Neural progenitor cell (in vitro differentiated cells): Measurements from ENCODE around the gene RASGRP4. TPM values are rescaled to one million over a fixed set of nuclear protein-coding genes. Genes with fewer than 3 reads are reported as not detected.

Experiments
- DNase-seq: peaks from one replicate; pipeline ENCODE4 v3.0.0-alpha.2; 2016; ENCODE audit warnings: low spot score
- H2AFZ ChIP-seq: fragments of 200-600 bp; sonication (generic); replicated peaks from 2 replicates; pipeline ENCODE4 v1.6.1; 2016; ENCODE audit warnings: antibody characterized with exemption
- H3F3A ChIP-seq: fragments of 200-600 bp; sonication (generic); 2 replicates; pipeline ENCODE4 v1.6.1; 2016; ENCODE audit warnings: antibody characterized with exemption, low read depth
- H3K27ac ChIP-seq: fragments of 200-600 bp; sonication (generic); 2 replicates; pipeline ENCODE4 v1.5.1; 2016; ENCODE audit warnings: mild to moderate bottlenecking
- H3K27me3 ChIP-seq: fragments of 200-600 bp; sonication (generic); 2 replicates; pipeline ENCODE4 v1.6.1; 2016; ENCODE audit warnings: mild to moderate bottlenecking, moderate library complexity
- H3K36me3 ChIP-seq: fragments of 200-600 bp; sonication (generic); 2 replicates; pipeline ENCODE4 v1.5.1; 2016
- H3K4me1 ChIP-seq: fragments of 200-600 bp; sonication (generic); 2 replicates; pipeline ENCODE4 v1.6.1; 2016; ENCODE audit warnings: mixed run types
- H3K4me2 ChIP-seq: fragments of 200-600 bp; sonication (generic); 2 replicates; pipeline ENCODE4 v1.6.1; 2016
- H3K4me3 ChIP-seq: fragments of 200-600 bp; sonication (generic); 2 replicates; pipeline ENCODE4 v1.5.1; 2016
- H3K79me2 ChIP-seq: fragments of 200-600 bp; sonication (generic); 2 replicates; pipeline ENCODE4 v1.6.1; 2016; ENCODE audit warnings: low read depth
- H3K9ac ChIP-seq: fragments of 200-600 bp; sonication (generic); 2 replicates; pipeline ENCODE4 v1.6.1; 2016
- H3K9me3 ChIP-seq: fragments of 200-600 bp; sonication (generic); 2 replicates; pipeline ENCODE4 v1.5.1; 2016; ENCODE audit warnings: low read depth
- H4K20me1 ChIP-seq: fragments of 200-600 bp; sonication (generic); 2 replicates; pipeline ENCODE4 v1.6.1; 2016; ENCODE audit warnings: low read depth
- H3K27ac Mint-ChIP-seq: 3 replicates; pipeline ENCODE4 v1.8.0; 2021; ENCODE audit warnings: mixed read lengths
- H3K27me3 Mint-ChIP-seq: 2 replicates; pipeline ENCODE4 v1.8.0; 2022; ENCODE audit warnings: low read depth, mild to moderate bottlenecking, inconsistent platforms, moderate library complexity, mixed read lengths; ENCODE audit not compliant: insufficient read depth
- H3K36me3 Mint-ChIP-seq: 3 replicates; pipeline ENCODE4 v1.8.0; 2021; ENCODE audit warnings: mixed read lengths
- H3K4me1 Mint-ChIP-seq: 3 replicates; pipeline ENCODE4 v1.8.0; 2021; ENCODE audit warnings: mixed read lengths
- H3K4me3 Mint-ChIP-seq: 3 replicates; pipeline ENCODE4 v1.8.0; 2021; ENCODE audit warnings: mild to moderate bottlenecking, moderate library complexity, mixed read lengths
- H3K9me3 Mint-ChIP-seq: 3 replicates; pipeline ENCODE4 v1.8.0; 2020; ENCODE audit warnings: mixed read lengths
- CTCF ChIP-seq: fragments of 200-600 bp; sonication (generic); IDR thresholded peaks from 2 replicates; pipeline ENCODE4 v1.5.1; 2017; ENCODE audit warnings: antibody characterized with exemption, mild to moderate bottlenecking
- EZH2 ChIP-seq: fragments of 200-600 bp; sonication (generic); IDR thresholded peaks from 2 replicates; pipeline ENCODE4 v1.6.1; 2017; ENCODE audit warnings: antibody characterized with exemption, mild to moderate bottlenecking, moderate library complexity
- EZH2phosphoT487 ChIP-seq: fragments of 200-600 bp; sonication (generic); IDR thresholded peaks from 2 replicates; pipeline ENCODE4 v1.6.1; 2017; ENCODE audit warnings: antibody characterized with exemption
- total RNA-seq: library from RNA; depleted of rRNA; stranded (reverse); fragments of >200 nt; gene quantifications from 2 replicates; pipeline ENCODE4 v1.2.3, GENCODE V29; 2015; ENCODE audit warnings: low replicate concordance

RASGRP4 gene
- total RNA-seq, 1 donor from 2014 or later = not detected

GRCh38 chr19:38375748-38376147 is 50.3 kb downstream of the RASGRP4 start:
- Mint-ChIP-seq H3K4me3 (peak overlapping the region; percentile 96), H3K36me3 (peaks cover 8% of the 10 kb centered on the region), H3K27me3 (peaks cover 8% of the 10 kb centered on the region), H3K27ac (no peak overlapping the region), H3K4me1 (peaks cover 22% of the 10 kb centered on the region), H3K9me3 (no peaks in the 10 kb centered on the region)
- Histone ChIP-seq H3K36me3 (no peaks in the 10 kb centered on the region), H3K27ac (no peak overlapping the region), H4K20me1 (peaks cover 20% of the 10 kb centered on the region), H3K4me2 (peak overlapping the region; percentile 99), H3K9ac (peak overlapping the region; percentile 94), H3F3A (peaks cover 7% of the 10 kb centered on the region), H3K79me2 (peaks cover 32% of the 10 kb centered on the region), H3K4me1 (peaks cover 11% of the 10 kb centered on the region), H2AFZ (no peak overlapping the region), H3K4me3 (peak overlapping the region; percentile 98), H3K27me3 (peaks cover 10% of the 10 kb centered on the region), H3K9me3 (no peaks in the 10 kb centered on the region)
- TF ChIP-seq EZH2 (no peak), EZH2phosphoT487 (no peak), CTCF (no peak)
- peak; percentile 1 for DNase-seq

- H3K27me3 Mint-ChIP-seq = peaks cover 7% of the 10 kb centered on the region
- H4K20me1 ChIP-seq = peaks cover 20% of the 10 kb centered on the region
- no peaks in the 10 kb centered on the region for H3K9me3 Mint-ChIP-seq
- H3K4me1 ChIP-seq = peaks cover 11% of the 10 kb centered on the region
- peaks cover 32% of the 10 kb centered on the region for H3K79me2 ChIP-seq
- H3K36me3 ChIP-seq = no peaks in the 10 kb centered on the region
- H3F3A ChIP-seq = peaks cover 7% of the 10 kb centered on the region
- H3K9me3 ChIP-seq = no peaks in the 10 kb centered on the region
- H3K27ac ChIP-seq = no peak overlapping the region
- no peak for DNase-seq
- H3K4me3 ChIP-seq = peak overlapping the region; percentile 98
- peak overlapping the region; percentile 99 for H3K4me2 ChIP-seq
- peak overlapping the region; percentile 93 for H2AFZ ChIP-seq
- peak overlapping the region; percentile 96 for H3K4me3 Mint-ChIP-seq
- H3K4me1 Mint-ChIP-seq = peaks cover 22% of the 10 kb centered on the region
- peak overlapping the region; percentile 91 for H3K27ac Mint-ChIP-seq
- TF ChIP-seq CTCF (no peak), EZH2phosphoT487 (no peak), EZH2 (no peak)
- peaks cover 11% of the 10 kb centered on the region for H3K27me3 ChIP-seq
- peaks cover 8% of the 10 kb centered on the region for H3K36me3 Mint-ChIP-seq
- peak overlapping the region; percentile 94 for H3K9ac ChIP-seq
These were observed 50.9 kb downstream of the RASGRP4 start for GRCh38 chr19:38375098-38375493.

- peaks cover 6% of the 10 kb centered on the region for H3K36me3 Mint-ChIP-seq
- no peaks in the 10 kb centered on the region for H3K36me3 ChIP-seq
- peak within 1 kb of the TSS; percentile 98 for H3K4me3 ChIP-seq
- H3K4me2 ChIP-seq = peak within 1 kb of the TSS; percentile 99
- no peaks in the 10 kb centered on the region for H3K9me3 ChIP-seq
- peaks cover 22% of the 10 kb centered on the region for H3K4me1 Mint-ChIP-seq
- H3K27ac ChIP-seq = no peak within 1 kb of the TSS
- DNase-seq = peak; percentile 100
- peaks cover 32% of the 10 kb centered on the region for H3K79me2 ChIP-seq
- H4K20me1 ChIP-seq = peaks cover 20% of the 10 kb centered on the region
- H3K4me3 Mint-ChIP-seq = peak within 1 kb of the TSS; percentile 96
- H3K9ac ChIP-seq = peak within 1 kb of the TSS; percentile 94
- H3K9me3 Mint-ChIP-seq = no peaks in the 10 kb centered on the region
- peaks cover 7% of the 10 kb centered on the region for H3F3A ChIP-seq
- peak within 1 kb of the TSS; percentile 91 for H3K27ac Mint-ChIP-seq
- H2AFZ ChIP-seq = peak within 1 kb of the TSS; percentile 93
- peak; percentile 45 for TF ChIP-seq CTCF
- no peak for TF ChIP-seq EZH2
- H3K4me1 ChIP-seq = peaks cover 11% of the 10 kb centered on the region
- H3K27me3 Mint-ChIP-seq = peaks cover 8% of the 10 kb centered on the region
- peaks cover 11% of the 10 kb centered on the region for H3K27me3 ChIP-seq
These were observed 51.5 kb downstream of the RASGRP4 start, which contains the start of gene PSMD8 for GRCh38 chr19:38374332-38375097. Gene PSMD8, plus strand, starts transcription at chr19:38374571. Its CDS starts 31 bp downstream, at chr19:38374602.
